Kidney tubule cell (primary cell): ENCODE measurements around the gene CLDN10.
"Not testable (repeated sequence)": the region's sequence is repeated elsewhere in the genome, so short reads cannot be mapped to it uniquely, and the experiment has no call there.

Experiments
- DNase-seq: peaks from one replicate; pipeline ENCODE4 v3.0.0-alpha.2; 2018; ENCODE audit warnings: low spot score

Gene CLDN10

DNA sequence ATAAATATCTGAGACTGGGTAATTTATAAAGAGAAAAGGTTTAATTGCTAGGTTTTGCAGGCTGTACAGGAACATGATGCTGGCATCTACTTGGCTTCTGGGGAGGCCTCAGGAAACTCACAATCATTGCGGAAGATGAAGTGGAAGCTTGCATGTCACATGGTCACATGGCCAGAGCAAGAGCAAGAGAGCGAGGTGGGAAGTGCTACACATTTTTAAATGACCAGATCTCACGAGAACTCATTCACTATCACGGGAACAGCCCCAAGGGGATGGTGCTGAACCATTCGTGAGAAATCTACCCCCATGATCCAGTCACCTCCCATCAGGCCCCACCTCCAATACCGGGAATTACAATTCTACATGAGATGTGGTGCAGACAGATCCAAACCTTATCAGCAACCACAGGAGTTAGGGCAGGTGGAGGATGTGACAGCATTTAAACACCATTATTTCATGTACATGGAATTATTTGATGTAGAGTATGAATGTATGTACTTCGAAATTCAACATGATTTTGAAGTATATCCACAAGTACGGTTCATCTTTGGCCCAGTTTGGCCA is 10.5 kb upstream of the CLDN10 start:
- no peak for DNase-seq

DNA sequence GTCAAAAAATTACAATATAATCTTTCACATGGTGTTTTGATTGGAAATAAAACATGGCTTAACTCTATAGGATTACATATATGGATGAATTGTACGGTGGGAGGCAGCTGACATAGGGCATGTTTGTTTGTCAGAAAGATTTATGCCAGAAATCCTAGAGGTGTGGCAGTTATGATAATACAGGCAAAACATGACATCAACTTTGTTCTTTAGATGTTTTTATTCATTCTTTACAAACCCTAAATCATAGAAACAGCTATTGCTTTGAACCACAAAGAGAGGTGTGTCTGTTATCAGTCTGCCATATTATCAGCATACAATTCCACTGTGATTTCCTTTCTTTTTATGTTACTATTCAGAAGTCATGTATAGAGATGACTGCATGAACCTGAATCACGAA is 8.2 kb upstream of the CLDN10 start:
- no peak for DNase-seq

DNA sequence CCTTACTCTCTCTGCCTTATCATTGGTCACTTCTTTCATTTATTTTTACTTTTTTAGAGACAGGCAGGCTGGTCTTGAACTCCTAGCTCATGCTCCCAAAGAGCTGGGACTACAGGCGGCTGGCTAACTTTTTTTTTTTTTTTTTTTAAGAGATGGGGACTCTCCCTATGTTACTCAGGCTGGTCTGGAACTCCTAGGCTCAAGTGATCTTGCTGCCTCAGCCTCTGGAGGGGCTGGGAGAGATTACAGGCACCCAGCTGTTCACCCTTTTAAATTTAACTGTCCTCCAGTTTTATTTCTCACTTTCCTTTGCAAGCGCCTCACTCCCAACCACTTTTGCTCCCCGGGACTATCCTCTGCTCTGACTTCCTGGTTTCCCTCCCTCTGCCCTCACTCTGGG is 5.6 kb upstream of the CLDN10 start:
- no peak for DNase-seq

DNA sequence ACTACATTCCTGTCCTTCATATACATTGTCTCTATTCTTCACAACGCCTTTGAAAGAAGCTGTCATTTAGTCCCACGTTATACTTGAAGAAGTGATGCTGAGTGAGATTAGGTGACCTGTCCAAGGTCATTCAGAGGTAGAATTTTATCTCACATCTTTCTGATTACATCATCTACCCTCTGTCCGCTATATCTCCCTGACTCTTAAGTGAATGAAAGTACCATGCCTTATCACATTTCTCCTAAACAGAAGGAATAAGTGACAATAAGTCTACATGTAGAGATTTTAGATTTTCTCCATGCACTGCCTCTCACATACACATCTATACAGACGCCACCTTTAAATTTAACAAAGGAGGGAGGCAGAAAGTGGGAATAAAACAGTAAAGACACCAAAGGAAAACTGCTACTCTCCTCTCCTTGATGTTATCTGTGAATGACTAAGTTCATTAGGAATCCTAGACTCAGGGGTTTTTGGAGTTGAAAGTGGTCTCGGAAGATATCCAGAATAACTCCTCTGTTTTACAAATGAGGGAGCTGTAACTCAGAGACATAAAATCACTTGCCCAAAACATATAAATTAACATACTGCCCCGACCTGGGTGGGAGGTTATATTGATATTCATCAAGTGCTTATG is 4.9 kb upstream of the CLDN10 start:
- DNase-seq = no peak

DNA sequence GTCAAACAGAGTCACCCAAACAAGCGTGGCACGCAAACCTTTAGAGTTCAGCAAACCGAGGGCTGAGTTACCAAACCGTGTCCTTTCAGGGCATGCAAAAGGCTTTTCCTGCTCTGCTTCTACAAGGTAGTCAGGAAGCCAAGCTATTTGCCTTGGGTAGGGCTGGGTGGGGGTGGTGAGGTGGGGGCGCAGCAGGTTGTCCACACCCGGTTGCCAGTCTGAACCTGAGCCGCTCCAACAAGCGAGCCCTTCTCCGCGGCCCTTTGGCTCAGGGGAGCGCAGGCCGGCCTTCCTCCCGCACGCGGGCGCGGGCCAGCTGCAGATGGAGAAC is 347 bp upstream of the CLDN10 start:
- no peak for DNase-seq

DNA sequence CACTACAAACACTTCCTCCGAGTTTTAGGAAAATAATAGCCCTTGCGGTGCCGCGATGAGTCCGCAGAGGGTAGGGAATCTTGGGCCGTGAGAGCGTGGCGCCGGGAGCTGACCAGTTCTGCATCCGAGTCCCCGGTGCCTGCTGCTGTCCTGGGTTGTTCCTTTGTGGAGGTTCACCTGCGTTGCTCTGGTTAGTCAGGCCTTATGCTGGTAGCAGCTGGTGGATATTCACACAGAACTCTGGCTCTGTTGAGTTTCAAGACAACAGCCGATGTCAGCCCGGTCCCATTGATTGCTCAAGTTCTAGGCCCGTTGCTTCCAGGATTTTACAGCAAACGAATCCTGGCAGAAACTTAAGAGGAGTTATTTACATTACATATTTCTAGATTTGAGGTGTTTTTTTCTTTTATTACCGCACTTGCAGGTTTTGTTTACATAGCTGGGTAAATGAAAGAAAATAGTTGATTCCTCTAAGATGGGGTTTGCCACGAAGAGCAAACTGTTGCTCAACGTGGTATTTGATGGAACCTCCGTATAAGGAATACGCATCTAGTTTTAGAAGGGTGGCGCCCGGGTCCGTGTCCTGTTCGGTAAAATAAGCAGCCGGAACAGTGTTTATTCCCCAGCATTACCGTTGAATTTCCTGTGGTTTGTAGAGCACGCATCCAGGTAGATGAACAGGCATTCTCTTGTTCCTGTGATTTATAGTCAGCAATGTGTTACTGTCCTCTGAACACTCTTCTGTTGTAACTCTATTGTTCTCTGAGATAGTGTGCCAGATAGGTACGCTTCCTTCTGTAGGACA is 1.3 kb downstream of the CLDN10 start:
- no peak for DNase-seq

DNA sequence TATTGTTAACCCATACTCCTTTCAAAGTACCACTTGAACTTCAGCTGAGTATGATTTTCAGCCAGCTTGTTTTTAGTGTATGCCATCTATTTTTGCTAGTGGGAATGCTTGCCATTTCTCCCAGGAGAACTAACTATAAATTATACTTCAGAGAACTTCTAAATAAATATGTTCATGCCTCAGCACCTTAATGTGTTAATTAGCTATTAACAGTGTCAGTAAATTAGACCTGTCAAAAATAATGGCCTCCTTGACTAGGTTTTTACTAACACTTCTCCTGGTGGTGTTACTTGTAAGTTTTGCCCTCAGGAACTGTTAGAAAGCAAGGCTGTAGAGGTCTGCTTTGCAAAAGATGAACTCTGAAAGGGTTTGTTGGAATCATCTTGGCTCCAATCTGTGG is 4.5 kb downstream of the CLDN10 start:
- no peak for DNase-seq

DNA sequence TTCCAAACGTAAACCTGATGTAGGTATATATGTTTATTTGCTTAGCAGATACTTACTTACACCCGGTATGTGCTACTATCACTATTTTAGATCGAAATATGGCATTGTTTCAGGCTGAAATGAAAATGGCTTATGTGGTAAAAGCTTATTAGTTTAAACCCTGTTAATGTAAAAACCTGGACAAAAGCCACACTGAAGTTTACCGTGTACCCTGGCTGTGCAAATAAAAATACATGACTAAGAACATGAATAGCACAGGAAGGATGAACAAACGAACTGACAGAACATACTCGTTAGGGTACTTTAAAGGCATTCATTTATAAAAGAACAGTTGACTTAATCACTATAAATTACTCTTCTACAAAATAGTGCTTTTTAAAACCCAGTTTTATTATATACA is 6.6 kb downstream of the CLDN10 start:
- DNase-seq = no peak

DNA sequence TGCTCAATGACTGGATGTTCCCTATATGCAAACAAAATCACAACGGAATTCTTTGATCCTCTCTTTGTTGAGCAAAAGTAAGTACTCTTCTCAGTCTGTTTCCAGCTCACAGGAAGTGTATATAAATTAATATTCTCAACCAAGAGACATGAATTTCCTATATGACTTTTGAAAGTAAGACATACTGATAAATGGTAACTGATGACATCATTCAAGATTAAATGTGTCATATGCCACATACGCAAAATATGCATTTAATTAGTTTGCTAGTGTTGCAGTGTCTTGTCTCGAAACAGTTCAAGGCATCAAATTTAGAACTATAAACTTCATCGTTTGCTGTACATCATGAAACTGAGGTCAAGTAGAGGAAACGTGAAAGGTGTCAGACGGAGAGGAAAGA is 7.9 kb downstream of the CLDN10 start:
- no peak for DNase-seq

DNA sequence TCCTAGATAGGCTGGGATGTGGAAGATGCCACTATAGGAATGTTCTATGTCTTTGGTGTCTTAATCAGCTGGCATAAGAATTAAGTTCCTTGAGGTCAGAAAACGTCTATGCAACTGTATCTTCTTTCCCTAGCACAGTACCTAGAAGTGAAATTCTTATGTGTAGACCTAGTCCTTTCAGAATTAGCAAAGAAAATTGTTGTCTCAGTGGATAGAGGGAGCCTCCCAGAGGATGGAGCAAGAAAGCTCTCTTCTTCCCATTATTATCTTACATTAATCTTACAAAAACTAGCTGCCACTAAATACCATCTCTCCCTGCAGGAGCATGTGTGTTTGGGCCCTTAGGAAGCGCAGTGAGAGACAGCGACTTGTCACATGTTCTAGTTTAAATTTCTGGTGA is 11.6 kb downstream of the CLDN10 start:
- DNase-seq = no peak

DNA sequence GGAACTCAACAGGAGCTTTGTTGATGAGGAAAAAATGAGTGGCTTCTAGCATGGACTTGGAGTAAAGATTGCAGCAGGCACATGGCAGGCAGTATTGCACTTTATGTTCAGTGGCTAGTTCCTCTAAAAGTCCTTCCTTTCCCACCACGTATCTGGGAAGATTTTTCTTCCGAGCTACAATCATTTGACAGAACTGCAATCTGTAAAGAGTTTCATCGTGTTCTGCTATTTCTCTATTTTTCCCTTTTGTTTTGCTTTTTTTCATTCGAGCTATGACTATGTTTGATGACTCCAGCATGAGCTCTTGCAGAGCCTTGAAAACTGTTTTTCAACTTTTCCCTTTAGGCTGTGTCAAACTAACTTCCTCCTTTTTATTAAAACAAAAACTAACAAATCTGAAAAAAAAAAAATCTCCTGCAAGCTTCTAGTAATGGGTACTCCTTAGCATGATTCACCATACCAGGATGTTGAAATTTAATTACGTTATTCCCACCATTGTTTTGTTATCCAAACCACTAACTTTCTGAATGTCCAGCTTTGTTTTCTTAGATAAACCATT is 12.3 kb downstream of the CLDN10 start:
- DNase-seq = peak; percentile 48

DNA sequence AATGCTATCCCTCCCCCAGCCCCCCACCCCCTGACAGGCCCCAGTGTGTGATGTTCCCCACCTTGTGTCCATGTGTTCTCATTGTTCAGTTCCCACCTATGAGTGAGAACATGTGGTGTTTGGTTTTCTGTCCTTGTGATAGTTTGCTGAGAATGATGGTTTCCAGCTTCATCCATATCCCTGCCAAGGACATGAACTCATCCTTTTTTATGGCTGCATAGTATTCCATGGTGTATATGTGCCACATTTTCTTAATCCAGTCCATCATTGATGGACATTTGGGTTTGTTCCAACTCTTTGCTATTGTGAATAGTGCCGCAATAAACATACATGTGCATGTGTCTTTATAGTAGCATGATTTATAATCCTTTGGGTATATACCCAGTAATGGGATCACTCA is 13.2 kb downstream of the CLDN10 start:
- not testable (repeated sequence) for DNase-seq

DNA sequence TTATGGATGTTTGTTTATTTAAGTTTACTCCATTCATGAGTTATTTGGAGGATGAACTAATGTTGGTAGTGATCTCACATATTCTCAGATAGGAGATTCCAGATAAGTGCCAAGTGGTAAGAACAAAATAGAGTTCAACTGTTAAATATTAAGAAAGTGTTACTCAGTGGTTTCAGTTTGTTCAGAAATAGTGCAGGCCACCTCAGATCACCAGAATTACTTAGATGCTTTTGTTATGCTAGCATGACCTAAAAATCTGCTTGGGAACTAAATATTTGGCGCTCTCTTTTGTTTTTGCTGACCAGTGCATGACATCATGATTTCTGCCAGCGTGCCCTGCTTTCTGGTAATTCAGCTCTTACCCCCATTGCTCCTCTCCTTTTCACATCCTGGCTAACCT is 15.6 kb downstream of the CLDN10 start:
- peak; percentile 28 for DNase-seq

DNA sequence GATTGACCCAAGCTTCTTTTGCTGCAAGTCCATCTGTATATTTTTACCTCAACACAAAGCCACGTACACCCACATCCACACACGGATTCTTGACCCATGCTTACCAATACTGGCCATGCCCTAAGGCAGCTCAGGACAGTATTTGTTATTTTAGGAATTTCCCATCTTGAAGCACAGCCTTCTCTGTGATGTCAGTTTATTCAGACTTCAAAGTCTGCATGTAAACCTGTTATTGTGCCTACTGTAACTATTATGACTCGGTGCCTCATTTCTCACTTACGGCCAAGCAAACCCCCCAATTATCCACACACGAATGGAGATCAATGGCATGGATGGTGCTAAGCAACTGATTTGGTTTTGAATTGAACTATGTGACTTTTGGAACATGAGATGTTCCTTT is 17.5 kb downstream of the CLDN10 start:
- no peak for DNase-seq

DNA sequence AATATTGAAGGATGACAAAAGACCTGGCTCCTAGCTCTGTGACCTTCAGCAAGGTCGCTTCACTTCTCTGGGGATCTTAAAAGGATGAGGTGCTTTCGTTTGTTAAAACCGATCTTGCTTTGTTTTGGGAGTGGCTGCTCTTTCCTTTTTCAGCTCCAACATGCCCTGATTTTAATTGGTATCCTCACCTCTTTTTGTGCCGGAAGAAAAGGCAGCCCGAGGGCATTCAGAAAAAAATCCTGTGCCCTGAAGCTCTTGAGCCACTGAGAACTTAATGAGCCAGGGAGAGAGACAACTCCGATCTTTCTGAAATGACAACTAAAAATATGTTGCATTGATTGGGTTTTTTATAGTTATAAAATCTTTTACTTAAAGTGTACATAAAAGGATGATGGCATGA is 19.4 kb downstream of the CLDN10 start:
- no peak for DNase-seq

DNA sequence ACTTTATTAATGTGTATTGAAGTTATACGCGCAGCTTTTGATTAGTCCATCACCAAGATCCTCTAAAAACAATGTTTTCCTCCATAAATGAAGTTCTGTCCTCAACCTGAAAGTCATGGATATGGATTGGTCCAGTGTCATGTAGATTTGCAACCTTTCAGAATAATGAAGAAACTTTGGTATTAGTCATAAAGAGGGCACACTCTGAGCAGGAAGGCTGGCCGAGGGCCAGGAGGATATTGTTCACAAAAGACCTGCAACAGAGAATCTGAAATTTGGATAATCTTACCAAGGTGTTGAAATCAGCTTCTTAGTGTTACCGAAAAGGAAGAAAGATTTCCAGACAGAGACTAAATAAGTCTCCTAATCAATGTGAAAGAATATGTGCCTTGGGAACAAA is 20.7 kb downstream of the CLDN10 start:
- DNase-seq = peak; percentile 38

DNA sequence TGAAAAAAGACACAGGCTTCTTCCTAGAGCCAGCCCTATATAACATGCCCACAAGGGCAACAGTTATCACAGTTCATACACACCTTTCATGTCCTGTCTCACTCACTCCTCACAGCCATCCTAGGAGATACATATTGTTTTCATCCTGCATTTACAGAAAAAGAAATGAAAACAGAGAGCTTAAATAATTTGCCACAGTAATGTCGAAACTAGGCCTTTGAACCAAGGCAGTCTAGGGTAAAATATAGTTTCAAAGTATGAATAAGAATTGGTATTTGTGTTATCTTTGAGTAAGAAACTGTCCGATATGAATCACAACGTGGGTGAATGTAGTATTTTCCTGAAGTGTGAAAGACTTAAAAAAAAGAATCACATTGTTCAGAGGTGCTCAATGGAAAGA is 26.8 kb downstream of the CLDN10 start:
- DNase-seq = no peak

DNA sequence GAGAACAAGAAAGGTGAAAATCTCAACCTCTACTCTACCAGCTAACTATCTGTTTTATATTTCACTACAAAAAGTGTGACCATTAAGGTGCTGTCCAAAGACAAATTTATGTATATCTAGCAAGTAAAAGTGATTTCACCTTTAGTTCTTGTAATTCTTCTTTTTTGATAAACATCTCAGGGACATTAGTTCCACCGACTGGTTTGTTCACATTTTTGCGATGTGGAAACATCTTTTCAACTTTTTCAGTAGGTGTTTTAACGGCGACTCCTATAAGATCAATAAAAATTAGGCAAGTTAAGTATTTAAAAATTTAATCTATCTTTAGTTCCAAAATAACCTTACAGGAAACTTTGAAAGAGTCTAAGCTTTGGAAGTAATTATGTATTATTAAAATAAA is 33.3 kb downstream of the CLDN10 start:
- no peak for DNase-seq

DNA sequence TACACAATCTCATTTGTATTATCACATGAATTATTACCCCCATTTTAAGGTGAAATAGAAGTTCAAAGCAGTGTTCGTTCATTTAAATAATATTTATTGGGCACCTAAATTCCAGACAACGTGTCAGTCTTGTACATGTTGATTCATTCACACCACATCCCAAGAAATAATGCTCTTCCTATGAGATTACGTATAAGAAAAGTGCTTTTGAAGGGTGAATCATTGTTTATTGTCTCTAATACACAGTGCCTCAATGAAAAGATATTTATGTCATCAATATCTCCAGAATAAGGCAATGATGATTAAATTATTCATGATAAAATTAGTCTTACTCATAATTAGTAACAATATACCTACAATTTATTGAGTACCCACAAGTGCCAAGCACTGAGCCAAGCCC is 35.6 kb downstream of the CLDN10 start:
- DNase-seq = no peak

DNA sequence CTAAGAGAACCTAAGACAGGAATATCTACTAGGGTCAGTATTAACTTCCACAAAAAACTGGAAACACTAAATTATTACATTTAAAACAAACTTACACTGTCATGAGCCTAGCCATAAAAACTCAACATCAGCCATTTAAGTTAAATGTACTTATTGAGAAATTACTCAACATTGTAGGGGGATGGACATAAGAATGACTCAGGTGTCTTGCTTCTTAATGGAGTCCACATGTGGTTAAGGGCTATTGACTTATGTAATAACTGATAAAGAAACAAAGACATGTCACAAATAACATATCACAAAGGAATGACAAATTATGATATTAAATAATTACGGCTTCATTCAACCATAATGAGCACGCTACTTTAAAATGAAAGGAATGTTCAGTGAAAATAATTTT is 36.2 kb downstream of the CLDN10 start:
- no peak for DNase-seq

DNA sequence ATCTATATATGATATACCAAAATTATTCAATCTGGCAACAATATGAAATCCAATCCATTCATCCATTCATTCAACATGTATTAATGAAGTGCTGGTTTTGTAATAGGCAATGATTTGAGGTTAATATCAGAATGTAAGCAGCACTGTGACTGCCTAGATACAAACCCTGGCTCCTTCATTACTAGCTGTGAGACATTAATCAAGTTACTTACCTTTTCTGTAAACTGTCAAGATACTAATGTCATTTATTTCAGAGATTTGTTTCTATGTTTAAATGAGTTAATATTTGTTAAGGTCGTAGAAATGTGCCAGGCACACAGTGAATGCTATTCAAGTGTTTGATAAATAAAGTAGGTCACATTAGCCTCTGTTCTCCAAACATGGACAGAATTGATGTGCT is 40.9 kb downstream of the CLDN10 start:
- DNase-seq = no peak

DNA sequence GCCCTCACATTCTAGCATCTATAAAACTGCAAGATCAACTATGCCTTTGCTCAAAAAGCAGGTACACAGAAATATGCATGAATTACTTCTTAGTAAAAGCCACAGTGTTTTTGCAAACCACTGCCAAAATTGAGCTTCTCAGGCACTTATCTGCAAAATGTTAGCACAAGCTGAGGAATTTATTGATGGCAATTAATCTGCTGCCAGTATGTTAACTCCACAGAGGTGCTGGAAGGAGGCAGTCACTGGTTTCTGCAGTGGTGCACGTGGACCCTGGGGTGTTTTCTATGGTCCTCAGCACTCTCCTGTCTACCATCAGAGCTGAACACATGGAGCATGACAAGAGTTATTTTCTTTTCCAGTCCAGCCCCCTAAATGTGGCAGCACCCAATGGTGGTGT is 44.2 kb downstream of the CLDN10 start:
- DNase-seq = no peak

DNA sequence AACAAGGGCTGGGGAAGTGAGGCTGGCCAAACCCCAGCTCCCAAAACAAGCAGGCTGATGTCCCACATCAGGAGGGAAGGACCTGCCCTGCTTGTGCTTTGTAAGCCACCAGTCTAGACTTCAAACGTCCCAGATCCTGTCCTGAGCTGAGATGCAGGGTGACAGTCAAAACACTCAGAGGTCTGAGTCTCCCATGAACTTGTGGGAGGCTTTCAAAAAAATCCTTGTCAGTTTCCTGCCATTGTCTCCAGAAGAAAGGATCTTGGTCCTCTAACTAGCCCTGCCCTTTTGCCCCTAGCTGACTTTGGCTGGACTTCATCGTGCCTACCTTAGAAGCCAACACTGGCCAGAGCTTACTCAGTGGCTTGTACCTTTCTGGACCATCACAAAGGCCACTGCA is 48.7 kb downstream of the CLDN10 start:
- DNase-seq = no peak

DNA sequence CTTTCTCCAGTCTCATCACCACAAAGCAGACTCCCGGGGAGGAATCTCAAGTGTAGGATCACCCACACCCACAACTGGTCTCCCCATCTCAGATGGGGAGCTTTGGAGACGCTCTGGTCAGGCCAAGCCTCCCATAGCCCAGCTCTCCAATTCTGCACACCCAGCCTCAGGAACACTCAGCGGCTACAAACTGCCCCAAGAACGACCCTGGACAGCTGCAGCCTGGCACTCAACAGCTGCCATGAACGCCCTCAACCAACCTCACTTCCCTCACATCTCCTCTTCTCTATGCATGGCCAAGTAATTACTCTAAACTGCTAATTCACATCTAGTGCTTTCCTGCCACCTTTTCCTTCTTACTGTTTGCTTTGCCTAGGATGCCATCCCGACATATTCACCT is 49.4 kb downstream of the CLDN10 start:
- DNase-seq = no peak
